Cardiac fibroblast (primary cell): ENCODE results near the gene CFAP46.
"Not testable (repeated sequence)": the region's sequence is repeated elsewhere in the genome, so short reads cannot be mapped to it uniquely, and the experiment has no call there.

Experiments used
- DNase-seq, 2 donors: peaks; one replicate each; pipeline versions ENCODE4 v3.0.0 to v3.0.0-alpha.2; 2010; ENCODE audit warnings: low read depth in 2 of 2
- H3K4me3 ChIP-seq, 2 donors: replicated peaks in 1 of 2; 1 replicate in 1 of 2; 2 replicates in 1 of 2; pipeline ENCODE4 v1.5.1; 2011; ENCODE audit warnings: low read depth in 2 of 2, low read length in 2 of 2, mild to moderate bottlenecking in 2 of 2, moderate library complexity in 1 of 2
- TF ChIP-seq, protein P1 (sequence below): IDR thresholded peaks from one replicate; pipeline ENCODE4 v1.5.1; 2011; ENCODE audit warnings: low read depth, mild to moderate bottlenecking, low read length, inconsistent platforms

Gene CFAP46

DNA sequence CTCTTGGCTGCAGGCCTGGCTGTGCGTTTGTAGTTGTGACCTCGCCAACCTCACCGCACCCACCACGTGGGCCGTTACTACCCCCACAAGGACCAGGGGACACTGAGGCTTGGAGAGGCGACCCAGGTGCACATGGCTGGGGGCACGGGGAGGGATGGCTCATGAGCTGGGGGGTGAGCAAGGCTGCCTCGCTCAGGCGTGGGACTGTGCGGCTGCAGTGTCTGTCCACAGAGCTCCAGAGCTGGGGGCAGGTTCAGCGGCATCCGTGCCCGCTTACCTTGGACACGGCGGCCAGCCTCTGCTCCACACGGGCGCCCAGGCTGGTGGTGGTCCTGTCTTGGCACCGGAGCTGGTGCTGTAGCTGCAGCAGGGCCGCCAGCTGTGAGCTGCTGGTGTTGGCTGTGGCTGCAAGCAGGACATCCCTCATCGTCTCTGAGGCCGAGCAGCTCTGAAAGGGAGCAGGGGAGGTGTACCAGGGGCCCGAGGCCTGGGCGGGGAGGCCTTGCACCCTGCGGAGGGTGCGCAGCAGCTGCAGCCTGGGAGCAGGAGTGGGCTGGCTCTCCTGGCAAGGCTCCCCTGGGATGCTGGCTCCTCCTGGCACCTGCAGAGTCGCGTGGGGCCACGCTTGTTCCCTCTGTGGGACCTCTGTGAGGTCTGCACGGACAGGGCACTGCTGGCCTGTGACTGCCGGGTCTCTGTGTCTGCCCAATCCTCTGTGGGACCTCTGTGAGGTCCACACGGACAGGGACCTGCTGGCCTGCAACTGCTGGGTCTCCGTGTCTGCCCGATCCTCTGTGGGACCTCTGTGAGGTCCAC, 96.4 kb downstream of the CFAP46 start:
- no peak for DNase-seq
- TF ChIP-seq, protein P1, sequence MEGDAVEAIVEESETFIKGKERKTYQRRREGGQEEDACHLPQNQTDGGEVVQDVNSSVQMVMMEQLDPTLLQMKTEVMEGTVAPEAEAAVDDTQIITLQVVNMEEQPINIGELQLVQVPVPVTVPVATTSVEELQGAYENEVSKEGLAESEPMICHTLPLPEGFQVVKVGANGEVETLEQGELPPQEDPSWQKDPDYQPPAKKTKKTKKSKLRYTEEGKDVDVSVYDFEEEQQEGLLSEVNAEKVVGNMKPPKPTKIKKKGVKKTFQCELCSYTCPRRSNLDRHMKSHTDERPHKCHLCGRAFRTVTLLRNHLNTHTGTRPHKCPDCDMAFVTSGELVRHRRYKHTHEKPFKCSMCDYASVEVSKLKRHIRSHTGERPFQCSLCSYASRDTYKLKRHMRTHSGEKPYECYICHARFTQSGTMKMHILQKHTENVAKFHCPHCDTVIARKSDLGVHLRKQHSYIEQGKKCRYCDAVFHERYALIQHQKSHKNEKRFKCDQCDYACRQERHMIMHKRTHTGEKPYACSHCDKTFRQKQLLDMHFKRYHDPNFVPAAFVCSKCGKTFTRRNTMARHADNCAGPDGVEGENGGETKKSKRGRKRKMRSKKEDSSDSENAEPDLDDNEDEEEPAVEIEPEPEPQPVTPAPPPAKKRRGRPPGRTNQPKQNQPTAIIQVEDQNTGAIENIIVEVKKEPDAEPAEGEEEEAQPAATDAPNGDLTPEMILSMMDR, result no peak
- no peak overlapping the region for H3K4me3 ChIP-seq

DNA sequence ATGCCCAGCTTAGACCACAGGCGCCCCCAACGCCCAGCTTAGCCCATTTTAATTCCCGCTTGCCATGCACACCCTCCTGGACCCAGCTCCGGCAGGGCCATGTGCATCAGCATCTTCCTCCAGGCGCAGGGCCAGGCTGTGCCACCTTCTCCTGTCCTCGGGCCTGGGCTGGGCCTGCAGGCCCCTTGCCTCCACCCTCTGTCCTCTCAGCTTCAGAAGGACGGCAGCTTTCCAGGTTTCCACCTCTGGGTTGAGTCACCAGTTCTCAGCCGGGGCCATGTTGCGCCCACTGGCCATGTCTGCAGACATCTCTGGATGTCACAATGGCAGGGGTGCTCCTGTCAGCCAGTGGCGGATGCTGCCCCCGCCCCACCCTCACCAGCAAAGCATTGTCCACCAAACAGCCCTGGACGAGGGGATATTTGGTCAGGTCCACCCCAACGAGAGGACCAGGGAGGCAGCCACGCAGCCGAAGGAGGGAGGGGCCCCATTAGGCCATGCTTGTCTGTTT, 97.3 kb downstream of the CFAP46 start:
- TF ChIP-seq, protein P1, result no peak
- H3K4me3 ChIP-seq, result no peak overlapping the region
- no peak for DNase-seq

GRCh38 chr10:132844069-132844809, 98.1 kb downstream of the CFAP46 start:
- TF ChIP-seq, protein P1, result no peak
- no peak overlapping the region for H3K4me3 ChIP-seq
- no peak for DNase-seq

- not testable (repeated sequence) for H3K4me3 ChIP-seq, DNase-seq
Observed at GRCh38 chr10:132843276-132843675, 99.1 kb downstream of the CFAP46 start.

GRCh38 chr10:132842397-132842796, 100.0 kb downstream of the CFAP46 start:
- H3K4me3 ChIP-seq, result no peak overlapping the region
- TF ChIP-seq, protein P1, result no peak
- DNase-seq, result no peak

GRCh38 chr10:132841615-132841975, 100.8 kb downstream of the CFAP46 start:
- TF ChIP-seq, protein P1, result no peak
- no peak for DNase-seq
- no peak overlapping the region for H3K4me3 ChIP-seq

- H3K4me3 ChIP-seq, result no peak overlapping the region
- TF ChIP-seq, protein P1, result no peak
- DNase-seq, result no peak
Observed at GRCh38 chr10:132840698-132841614, 101.4 kb downstream of the CFAP46 start.
